Measurements from ENCODE around the gene NDST1. TPM values are rescaled to one million over a fixed set of nuclear protein-coding genes. Genes with fewer than 3 reads are reported as not detected.
A peak's percentile ranks its signal among the peaks of the same experiment; 100 is the strongest.

Gene NDST1
- polyA plus RNA-seq, 2 of the 4 experiments (the other 2 are of a cell fraction): 24.4 to 50.8 TPM

DNA sequence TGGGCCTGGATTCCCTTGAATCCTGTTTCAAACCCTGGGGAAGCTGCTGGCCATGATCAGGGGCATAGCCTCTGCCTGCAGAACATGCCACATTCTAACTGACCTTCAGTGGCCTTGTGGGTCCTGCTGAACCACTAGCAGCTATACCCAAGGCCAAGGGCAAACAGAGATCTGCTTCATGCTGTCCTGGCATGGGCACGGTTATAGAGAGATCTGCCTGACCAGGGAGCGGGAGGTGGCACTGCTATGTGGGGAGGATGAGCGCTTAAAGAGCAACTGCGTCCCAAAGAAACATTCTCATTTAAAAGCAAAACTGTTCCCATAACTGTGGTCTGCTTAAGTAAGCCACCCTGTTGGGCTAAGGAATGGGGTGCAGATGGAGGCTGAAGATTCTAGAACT is 96.1 kb downstream of the NDST1 start:
- peak overlapping the region in 1 of 2 experiments; percentile 15; a peak in 1 of 6 replicates for H3K27ac ChIP-seq
- POLR2A ChIA-PET: no interaction called here
- no peak for DNase-seq (ENCODE audit: low read depth in 1 of 2, low spot score in 1 of 2)
- TF ChIP-seq HOXA7 (CRISPR knock-in tag; IDR thresholded peaks at IDR 0.05): no peak
- no peak for TF ChIP-seq RCOR1 (IDR thresholded peaks at IDR 0.05; ENCODE audit: low read depth, low read length)
- TF ChIP-seq RARB (CRISPR knock-in tag; IDR thresholded peaks at IDR 0.05): no peak
- TF ChIP-seq MYC (IDR thresholded peaks at IDR 0.05; ENCODE audit: borderline replicate concordance, low read length): no peak
- no peak for TF ChIP-seq KDM1A (IDR thresholded peaks at IDR 0.05; ENCODE audit: low read depth)
- TF ChIP-seq ZFP36 (IDR thresholded peaks at IDR 0.05; ENCODE audit: borderline replicate concordance, partially characterized antibody): no peak
- TF ChIP-seq, protein P1, sequence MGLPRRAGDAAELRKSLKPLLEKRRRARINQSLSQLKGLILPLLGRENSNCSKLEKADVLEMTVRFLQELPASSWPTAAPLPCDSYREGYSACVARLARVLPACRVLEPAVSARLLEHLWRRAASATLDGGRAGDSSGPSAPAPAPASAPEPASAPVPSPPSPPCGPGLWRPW (IDR thresholded peaks at IDR 0.05): no peak
- TF ChIP-seq POLR2A (IDR thresholded peaks at IDR 0.05; ENCODE audit: low read length): no peak
- TF ChIP-seq BHLHE40 (IDR thresholded peaks at IDR 0.05; ENCODE audit: low read depth, low read length): no peak
- TF ChIP-seq, protein P2, sequence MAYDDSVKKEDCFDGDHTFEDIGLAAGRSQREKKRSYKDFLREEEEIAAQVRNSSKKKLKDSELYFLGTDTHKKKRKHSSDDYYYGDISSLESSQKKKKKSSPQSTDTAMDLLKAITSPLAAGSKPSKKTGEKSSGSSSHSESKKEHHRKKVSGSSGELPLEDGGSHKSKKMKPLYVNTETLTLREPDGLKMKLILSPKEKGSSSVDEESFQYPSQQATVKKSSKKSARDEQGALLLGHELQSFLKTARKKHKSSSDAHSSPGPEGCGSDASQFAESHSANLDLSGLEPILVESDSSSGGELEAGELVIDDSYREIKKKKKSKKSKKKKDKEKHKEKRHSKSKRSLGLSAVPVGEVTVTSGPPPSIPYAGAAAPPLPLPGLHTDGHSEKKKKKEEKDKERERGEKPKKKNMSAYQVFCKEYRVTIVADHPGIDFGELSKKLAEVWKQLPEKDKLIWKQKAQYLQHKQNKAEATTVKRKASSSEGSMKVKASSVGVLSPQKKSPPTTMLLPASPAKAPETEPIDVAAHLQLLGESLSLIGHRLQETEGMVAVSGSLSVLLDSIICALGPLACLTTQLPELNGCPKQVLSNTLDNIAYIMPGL (CRISPR knock-in tag; IDR thresholded peaks at IDR 0.05; ENCODE audit: borderline replicate concordance): no peak
- no peak for TF ChIP-seq FOSL2 (IDR thresholded peaks at IDR 0.05)
- no peak for TF ChIP-seq FOSL2 (CRISPR knock-in tag; IDR thresholded peaks at IDR 0.05)
- TF ChIP-seq NR3C1 (IDR thresholded peaks at IDR 0.05): no peak
- TF ChIP-seq, protein P3, sequence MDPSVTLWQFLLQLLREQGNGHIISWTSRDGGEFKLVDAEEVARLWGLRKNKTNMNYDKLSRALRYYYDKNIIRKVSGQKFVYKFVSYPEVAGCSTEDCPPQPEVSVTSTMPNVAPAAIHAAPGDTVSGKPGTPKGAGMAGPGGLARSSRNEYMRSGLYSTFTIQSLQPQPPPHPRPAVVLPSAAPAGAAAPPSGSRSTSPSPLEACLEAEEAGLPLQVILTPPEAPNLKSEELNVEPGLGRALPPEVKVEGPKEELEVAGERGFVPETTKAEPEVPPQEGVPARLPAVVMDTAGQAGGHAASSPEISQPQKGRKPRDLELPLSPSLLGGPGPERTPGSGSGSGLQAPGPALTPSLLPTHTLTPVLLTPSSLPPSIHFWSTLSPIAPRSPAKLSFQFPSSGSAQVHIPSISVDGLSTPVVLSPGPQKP (IDR thresholded peaks at IDR 0.05; ENCODE audit: low read depth, low read length): no peak
- TF ChIP-seq CHD2 (IDR thresholded peaks at IDR 0.05; ENCODE audit: low read length, partially characterized antibody): no peak
- TF ChIP-seq ZC3H11A (IDR thresholded peaks at IDR 0.05): no peak
- TF ChIP-seq NPAS2 (CRISPR knock-in tag; IDR thresholded peaks at IDR 0.05; ENCODE audit: borderline replicate concordance): no peak
- no peak overlapping the region for H3K4me2 ChIP-seq
- no peaks in the 10 kb centered on the region for H3K9me3 ChIP-seq
- no peak overlapping the region for H3K4me3 ChIP-seq
- ATAC-seq: no peak
- H3K4me1 ChIP-seq: peaks cover 28% of the 10 kb centered on the region
- 80% methylated on average over 4 of the region's 4 CpGs for WGBS (ENCODE audit: missing lambda C conversion rate)
- FAIRE-seq: no peak
- CTCF ChIA-PET: interaction anchor here (1.0 to 1.3 kb wide), 2 partner anchors 11 to 12 kb away, joined by 4 to 6 read pairs; no protein-coding TSS in a partner anchor

DNA sequence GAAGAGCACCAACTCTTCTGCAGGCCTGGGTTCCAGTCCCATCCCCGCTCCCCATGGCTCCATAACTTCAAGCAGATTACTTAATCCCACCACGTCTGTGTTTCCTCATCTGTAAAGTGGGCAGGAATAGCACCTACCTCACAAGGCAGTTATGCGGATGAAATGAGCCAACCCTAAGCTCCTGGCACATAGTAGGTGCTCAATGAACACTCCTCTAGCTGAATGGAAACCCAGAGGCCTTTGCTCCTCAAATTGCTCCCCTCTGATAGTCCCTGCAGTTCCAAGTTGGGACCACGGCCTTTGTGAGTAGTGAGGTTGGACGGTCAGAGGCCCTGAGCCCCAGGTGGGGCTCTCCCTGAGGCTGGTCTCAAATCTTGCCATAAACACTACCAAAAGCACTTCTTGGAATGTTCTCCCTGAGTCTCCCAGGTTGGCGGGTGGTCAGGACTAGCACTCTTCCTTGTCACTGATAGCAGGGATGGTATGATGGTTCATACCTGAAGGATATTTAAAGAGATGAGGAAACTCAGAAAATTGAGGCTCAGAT is 97.0 kb downstream of the NDST1 start:
- ChIA-PET CTCF (interaction anchor here (1.3 kb wide), 1 partner anchor 10 kb away, joined by 4 read pairs; no protein-coding TSS in a partner anchor), POLR2A (no interaction called here)
- Histone ChIP-seq H3K9me3 (no peaks in the 10 kb centered on the region), H3K4me2 (peak overlapping the region; percentile 36; the same call in 2 of the 3 replicates), H3K4me3 (no peak overlapping the region), H3K27ac (peak overlapping the region in 1 of 2 experiments; percentile 61; a peak in 3 of 6 replicates), H3K4me1 (peaks cover 25% of the 10 kb centered on the region)
- no peak for FAIRE-seq
- 80% methylated on average over 5 of the region's 6 CpGs for WGBS (ENCODE audit: missing lambda C conversion rate)
- ATAC-seq: no peak
- no peak for DNase-seq (ENCODE audit: low read depth in 1 of 2, low spot score in 1 of 2)
- no peak for TF ChIP-seq TP53 (CRISPR knock-in tag; IDR thresholded peaks at IDR 0.05)
- TF ChIP-seq CHD2 (IDR thresholded peaks at IDR 0.05; ENCODE audit: low read length, partially characterized antibody): no peak
- no peak for TF ChIP-seq ZC3H11A (IDR thresholded peaks at IDR 0.05)
- TF ChIP-seq PHF8 (IDR thresholded peaks at IDR 0.05; ENCODE audit: borderline replicate concordance, low read depth): no peak
- TF ChIP-seq MAZ (IDR thresholded peaks at IDR 0.05; ENCODE audit: borderline replicate concordance, low read depth, low read length): no peak
- TF ChIP-seq, protein P4, sequence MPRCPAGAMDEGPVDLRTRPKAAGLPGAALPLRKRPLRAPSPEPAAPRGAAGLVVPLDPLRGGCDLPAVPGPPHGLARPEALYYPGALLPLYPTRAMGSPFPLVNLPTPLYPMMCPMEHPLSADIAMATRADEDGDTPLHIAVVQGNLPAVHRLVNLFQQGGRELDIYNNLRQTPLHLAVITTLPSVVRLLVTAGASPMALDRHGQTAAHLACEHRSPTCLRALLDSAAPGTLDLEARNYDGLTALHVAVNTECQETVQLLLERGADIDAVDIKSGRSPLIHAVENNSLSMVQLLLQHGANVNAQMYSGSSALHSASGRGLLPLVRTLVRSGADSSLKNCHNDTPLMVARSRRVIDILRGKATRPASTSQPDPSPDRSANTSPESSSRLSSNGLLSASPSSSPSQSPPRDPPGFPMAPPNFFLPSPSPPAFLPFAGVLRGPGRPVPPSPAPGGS (IDR thresholded peaks at IDR 0.05): no peak
- no peak for TF ChIP-seq RCOR1 (IDR thresholded peaks at IDR 0.05; ENCODE audit: low read depth, low read length)
